ENCODE measurements around the gene SLC2A13.

Gene SLC2A13

GRCh38 chr12:40045656-40046055 is 60.2 kb downstream of the SLC2A13 start:
- H3K4me3 ChIP-seq (ENCODE audit: low read depth, low read length) = no peak overlapping the region
- DNase-seq (ENCODE audit: low read depth) = no peak
- TF ChIP-seq CTCF (conservative IDR thresholded peaks at IDR 0.05; ENCODE audit: low read depth, low read length) = no peak

- no peak overlapping the region for H3K4me3 ChIP-seq (ENCODE audit: low read depth, low read length)
- no peak for TF ChIP-seq CTCF (conservative IDR thresholded peaks at IDR 0.05; ENCODE audit: low read depth, low read length)
- DNase-seq (ENCODE audit: low read depth) = no peak
Measured at GRCh38 chr12:40044396-40044795, 61.5 kb downstream of the SLC2A13 start.

- no peak for TF ChIP-seq CTCF (conservative IDR thresholded peaks at IDR 0.05; ENCODE audit: low read depth, low read length)
- DNase-seq (ENCODE audit: low read depth) = no peak
- no peak overlapping the region for H3K4me3 ChIP-seq (ENCODE audit: low read depth, low read length)
Measured at GRCh38 chr12:40039598-40039997, 66.3 kb downstream of the SLC2A13 start.

GRCh38 chr12:40038619-40039018 is 67.3 kb downstream of the SLC2A13 start:
- DNase-seq (ENCODE audit: low read depth) = no peak
- no peak overlapping the region for H3K4me3 ChIP-seq (ENCODE audit: low read depth, low read length)
- no peak for TF ChIP-seq CTCF (conservative IDR thresholded peaks at IDR 0.05; ENCODE audit: low read depth, low read length)

- no peak for TF ChIP-seq CTCF (conservative IDR thresholded peaks at IDR 0.05; ENCODE audit: low read depth, low read length)
- no peak overlapping the region for H3K4me3 ChIP-seq (ENCODE audit: low read depth, low read length)
- DNase-seq (ENCODE audit: low read depth) = no peak
Measured at GRCh38 chr12:40034712-40035111, 71.2 kb downstream of the SLC2A13 start.

- no peak for TF ChIP-seq CTCF (conservative IDR thresholded peaks at IDR 0.05; ENCODE audit: low read depth, low read length)
- H3K4me3 ChIP-seq (ENCODE audit: low read depth, low read length) = no peak overlapping the region
- no peak for DNase-seq (ENCODE audit: low read depth)
Measured at GRCh38 chr12:40034156-40034555, 71.7 kb downstream of the SLC2A13 start.

GRCh38 chr12:40033242-40033630 is 72.6 kb downstream of the SLC2A13 start:
- no peak for TF ChIP-seq CTCF (conservative IDR thresholded peaks at IDR 0.05; ENCODE audit: low read depth, low read length)
- DNase-seq (ENCODE audit: low read depth) = no peak
- H3K4me3 ChIP-seq (ENCODE audit: low read depth, low read length) = no peak overlapping the region

All from choroid plexus epithelial cell (primary cell).